Muscle layer of duodenum (tissue), 2 donors: ENCODE measurements around the gene PABPC1L.

Source experiments
- H3K27ac ChIP-seq: one replicate; pipeline ENCODE4 v1.7.0; 2013; ENCODE audit warnings: mild to moderate bottlenecking, low read length
- H3K27me3 ChIP-seq: one replicate; pipeline ENCODE4 v1.7.0; 2013; ENCODE audit warnings: low read depth, mild to moderate bottlenecking, control low read depth, low read length
- H3K36me3 ChIP-seq, 2 donors: one replicate each; pipeline ENCODE4 v1.7.0; 2013; ENCODE audit warnings: low read length in 2 of 2, control low read depth in 1 of 2, mild to moderate bottlenecking in 1 of 2; ENCODE audit not compliant: insufficient read depth in 2 of 2, control insufficient read depth in 1 of 2
- H3K4me1 ChIP-seq, 2 donors: one replicate each; pipeline ENCODE4 v1.7.0; 2013; ENCODE audit warnings: low read length in 2 of 2, mild to moderate bottlenecking in 2 of 2, control low read depth in 1 of 2, moderate library complexity in 1 of 2; ENCODE audit not compliant: insufficient read depth in 2 of 2, control insufficient read depth in 1 of 2
- H3K4me3 ChIP-seq, 2 donors: one replicate each; pipeline ENCODE4 v1.7.0; 2013; ENCODE audit warnings: low read length in 2 of 2, low read depth in 1 of 2, mild to moderate bottlenecking in 1 of 2
- H3K9me3 ChIP-seq, 2 donors: one replicate each; pipeline ENCODE4 v1.7.0; 2013; ENCODE audit warnings: low read length in 2 of 2, control low read depth in 1 of 2, mild to moderate bottlenecking in 1 of 2; ENCODE audit not compliant: control insufficient read depth in 1 of 2
- donor health status: healthy.

PABPC1L gene

DNA sequence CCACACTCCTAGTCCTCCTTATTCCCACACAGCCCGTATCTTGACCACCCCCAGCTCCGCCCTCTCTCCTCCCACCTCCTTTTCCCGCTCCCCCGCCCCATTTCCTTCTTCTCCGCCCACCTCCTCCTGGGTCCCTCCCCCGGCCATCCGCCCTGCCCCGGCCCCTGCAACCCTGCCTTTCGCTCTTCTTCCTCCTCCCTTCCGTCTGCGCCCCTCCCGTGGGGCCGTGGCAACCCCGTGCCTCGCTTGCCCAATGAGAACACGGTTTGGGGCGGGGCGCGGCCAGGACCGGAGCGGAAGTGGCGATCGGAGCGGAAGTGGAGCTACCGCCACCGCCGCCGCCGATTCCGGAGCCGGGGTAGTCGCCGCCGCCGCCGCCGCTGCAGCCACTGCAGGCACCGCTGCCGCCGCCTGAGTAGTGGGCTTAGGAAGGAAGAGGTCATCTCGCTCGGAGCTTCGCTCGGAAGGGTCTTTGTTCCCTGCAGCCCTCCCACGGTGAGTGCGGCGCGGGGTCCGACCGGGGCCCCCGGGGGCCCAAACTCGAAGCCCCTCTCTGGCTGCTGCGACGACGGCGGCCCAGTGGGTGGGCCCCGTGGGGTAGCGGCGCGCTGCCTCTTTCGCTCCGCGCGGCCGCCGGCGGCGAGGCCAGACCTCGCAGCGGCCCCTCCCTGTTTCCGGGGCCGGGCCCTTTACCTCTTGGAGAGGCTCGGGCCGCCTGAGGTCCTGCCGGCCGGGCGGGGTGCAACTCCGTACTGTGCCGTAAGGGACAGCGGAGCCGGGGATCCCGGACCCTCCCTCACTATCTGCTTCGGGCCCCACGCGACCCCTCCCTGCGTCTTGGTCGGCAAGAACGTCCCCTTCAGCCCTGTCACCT is 24.2 kb upstream of the PABPC1L start, which contains the start of gene YWHAB:
YWHAB (plus strand) TSS at position 314 of the 874 bp plus-strand sequence. CDS start 15,829 bp downstream, outside the sequence.
- no peaks in the 10 kb centered on the region for H3K36me3 ChIP-seq
- peak within 1 kb of the TSS; percentile 87 to 96 for H3K4me3 ChIP-seq
- no peaks in the 10 kb centered on the region for H3K27me3 ChIP-seq
- H3K9me3 ChIP-seq = no peaks in the 10 kb centered on the region
- peak within 1 kb of the TSS; percentile 90 for H3K27ac ChIP-seq
- peaks cover 28 to 33% of the 10 kb centered on the region in 2 donors for H3K4me1 ChIP-seq

DNA sequence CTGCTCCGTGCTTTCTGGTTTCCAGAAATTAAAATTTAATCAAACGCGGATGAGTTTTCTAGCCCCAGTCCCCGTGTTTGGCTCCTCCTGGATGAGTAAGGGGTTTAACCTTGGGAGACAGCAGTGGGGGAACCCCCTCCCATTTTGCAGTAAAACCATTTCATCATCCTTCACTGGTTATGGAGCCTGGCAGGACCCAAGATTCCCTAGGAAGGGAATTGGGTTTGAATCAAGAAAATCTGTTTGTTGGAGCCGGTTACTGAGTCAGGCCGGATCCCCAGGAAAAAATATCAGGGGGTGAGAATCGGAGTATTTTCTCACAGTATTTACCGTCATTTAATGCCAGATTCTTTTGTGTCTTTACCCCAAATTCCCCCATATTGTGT is 23.6 kb upstream of the PABPC1L start:
- H3K4me3 ChIP-seq = peak overlapping the region; percentile 87 to 96
- H3K9me3 ChIP-seq = no peaks in the 10 kb centered on the region
- peaks cover 28 to 34% of the 10 kb centered on the region in 2 donors for H3K4me1 ChIP-seq
- peak overlapping the region; percentile 90 for H3K27ac ChIP-seq
- H3K36me3 ChIP-seq = no peaks in the 10 kb centered on the region
- no peaks in the 10 kb centered on the region for H3K27me3 ChIP-seq

DNA sequence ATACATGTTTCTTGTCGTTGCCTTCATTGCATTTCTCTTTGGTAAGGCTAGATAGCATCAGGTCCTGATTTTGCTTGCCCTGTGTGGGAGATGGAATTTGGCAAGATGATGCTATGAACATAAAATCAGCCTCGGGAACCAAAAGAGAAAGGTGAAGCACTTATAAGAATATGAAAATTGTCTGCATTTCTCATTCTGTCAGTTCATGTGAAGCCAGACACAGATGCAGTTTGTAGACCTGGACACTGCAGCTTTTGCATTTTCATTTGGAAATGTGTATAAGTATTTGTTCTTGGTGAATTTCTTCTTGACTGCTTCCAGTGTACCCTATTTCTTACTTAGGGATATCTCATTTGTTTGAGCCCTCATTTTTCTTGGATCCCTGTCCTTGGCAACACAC is 23.0 kb upstream of the PABPC1L start:
- no peaks in the 10 kb centered on the region for H3K9me3 ChIP-seq
- H3K4me1 ChIP-seq = peaks cover 28 to 37% of the 10 kb centered on the region in 2 donors
- peak overlapping the region; percentile 90 for H3K27ac ChIP-seq
- H3K27me3 ChIP-seq = no peaks in the 10 kb centered on the region
- H3K36me3 ChIP-seq = no peaks in the 10 kb centered on the region
- peak overlapping the region; percentile 87 to 96 for H3K4me3 ChIP-seq

DNA sequence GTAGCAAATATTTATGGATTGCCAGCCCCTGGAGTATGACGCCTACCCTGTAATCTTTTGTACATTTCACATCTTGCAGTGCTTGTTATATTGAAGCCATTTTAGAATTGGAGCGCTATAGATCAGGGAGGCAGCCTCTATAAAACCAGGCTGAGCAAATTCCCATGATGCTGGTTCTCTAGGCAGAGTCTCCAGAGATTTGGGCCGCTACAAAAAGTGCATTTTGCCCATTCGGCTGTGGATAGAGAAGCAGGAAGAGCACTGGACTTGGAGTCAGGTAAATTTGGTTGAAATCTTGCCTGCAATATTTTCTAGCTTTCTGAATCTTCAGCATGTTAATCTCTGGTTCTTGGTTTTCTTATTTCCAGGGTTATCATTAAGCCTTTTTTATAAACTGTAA is 22.4 kb upstream of the PABPC1L start:
- Histone ChIP-seq H3K36me3 (no peaks in the 10 kb centered on the region), H3K27ac (no peak overlapping the region), H3K27me3 (no peaks in the 10 kb centered on the region), H3K4me3 (peak overlapping the region; percentile 87 to 96), H3K9me3 (no peaks in the 10 kb centered on the region), H3K4me1 (peaks cover 28 to 37% of the 10 kb centered on the region in 2 donors)

DNA sequence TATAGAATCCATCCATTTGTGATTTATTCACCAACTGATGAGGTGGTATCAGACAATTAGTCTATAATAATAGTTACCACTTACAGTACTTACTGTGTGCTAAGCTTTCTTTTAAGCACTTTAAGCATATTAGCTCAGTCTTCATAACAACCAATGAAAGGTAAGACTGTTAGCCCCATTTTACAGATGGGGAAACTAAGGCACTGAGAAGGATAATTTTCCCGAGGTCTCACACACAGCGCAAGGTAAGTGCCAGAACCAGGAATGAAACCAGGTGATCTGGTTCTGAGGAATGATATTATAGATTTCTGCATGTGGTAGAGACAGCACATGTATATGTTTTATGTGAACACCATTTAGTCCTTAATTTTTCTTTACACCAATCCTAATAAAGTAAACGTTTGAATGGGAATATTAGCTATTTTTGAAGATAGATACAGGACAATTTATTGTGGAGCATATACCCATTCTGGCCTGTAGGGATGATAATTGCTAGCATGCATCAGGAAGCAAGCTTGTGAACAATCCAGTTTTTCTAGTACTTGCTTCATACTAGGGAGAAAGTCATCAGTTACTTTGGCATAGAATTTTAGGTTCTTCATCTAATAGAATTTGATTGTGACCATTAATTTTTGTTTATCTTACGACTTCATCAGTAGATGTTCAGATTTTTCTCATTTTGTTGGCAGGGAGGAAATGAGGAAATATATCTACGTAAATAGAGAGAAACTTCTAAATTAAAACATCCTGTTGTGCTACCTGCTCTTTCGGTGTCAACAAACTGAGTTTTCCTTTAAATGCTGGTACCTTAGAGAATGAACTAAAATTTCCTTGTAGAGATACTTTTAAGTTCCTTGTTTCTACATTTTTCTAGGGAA is 21.4 kb upstream of the PABPC1L start:
- H3K27me3 ChIP-seq = no peaks in the 10 kb centered on the region
- no peaks in the 10 kb centered on the region for H3K36me3 ChIP-seq
- H3K4me1 ChIP-seq = peaks cover 28 to 37% of the 10 kb centered on the region in 2 donors
- no peaks in the 10 kb centered on the region for H3K9me3 ChIP-seq
- H3K4me3 ChIP-seq = peak overlapping the region in 1 of 2 donors; percentile 96
- peak overlapping the region; percentile 19 for H3K27ac ChIP-seq

DNA sequence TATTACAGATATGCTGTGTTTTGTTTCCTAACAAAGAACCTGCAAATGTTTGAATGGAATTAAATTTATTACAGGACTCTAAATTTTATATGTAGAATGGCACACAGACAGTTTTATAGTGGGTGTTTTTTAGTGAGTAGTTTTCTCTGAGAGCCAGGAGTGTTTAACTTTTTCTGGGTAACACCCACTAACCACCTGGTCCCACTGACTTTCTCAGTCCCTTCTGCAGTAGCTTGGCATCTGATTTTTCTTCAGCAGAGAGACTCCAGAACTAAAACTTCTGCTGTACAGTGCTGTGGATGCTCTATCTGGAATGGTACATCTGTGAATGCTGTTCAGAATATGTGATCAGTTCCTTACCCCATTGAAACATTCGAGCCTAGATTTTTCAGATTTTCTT is 18.0 kb upstream of the PABPC1L start:
- Histone ChIP-seq H3K36me3 (no peaks in the 10 kb centered on the region), H3K27ac (no peak overlapping the region), H3K9me3 (no peaks in the 10 kb centered on the region), H3K4me3 (no peak overlapping the region), H3K27me3 (no peaks in the 10 kb centered on the region), H3K4me1 (peaks cover 37 to 52% of the 10 kb centered on the region in 2 donors)

DNA sequence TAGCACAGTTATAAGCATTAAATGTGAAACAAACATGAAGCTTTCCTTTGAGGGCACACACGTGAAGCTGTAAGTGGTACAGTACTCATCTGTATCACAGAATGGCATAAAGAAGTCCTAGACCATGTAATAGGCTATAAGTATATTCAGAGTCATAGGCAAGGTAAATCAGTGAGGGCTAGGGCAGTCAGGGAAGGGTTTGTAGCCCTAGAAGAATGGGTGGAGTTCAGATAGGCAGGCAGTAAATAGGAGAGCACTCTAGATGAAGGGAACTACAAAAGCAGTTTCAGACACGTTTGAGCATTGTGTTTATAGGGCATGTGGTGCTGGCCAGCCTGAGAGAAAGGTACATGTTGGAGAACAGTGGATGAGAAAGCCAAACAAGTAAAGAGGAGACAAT is 14.9 kb upstream of the PABPC1L start:
- Histone ChIP-seq H3K4me3 (no peak overlapping the region), H3K36me3 (peaks cover 0 to 2% of the 10 kb centered on the region in 2 donors), H3K27ac (no peak overlapping the region), H3K9me3 (no peaks in the 10 kb centered on the region), H3K4me1 (peaks cover 13 to 30% of the 10 kb centered on the region in 2 donors), H3K27me3 (no peaks in the 10 kb centered on the region)

DNA sequence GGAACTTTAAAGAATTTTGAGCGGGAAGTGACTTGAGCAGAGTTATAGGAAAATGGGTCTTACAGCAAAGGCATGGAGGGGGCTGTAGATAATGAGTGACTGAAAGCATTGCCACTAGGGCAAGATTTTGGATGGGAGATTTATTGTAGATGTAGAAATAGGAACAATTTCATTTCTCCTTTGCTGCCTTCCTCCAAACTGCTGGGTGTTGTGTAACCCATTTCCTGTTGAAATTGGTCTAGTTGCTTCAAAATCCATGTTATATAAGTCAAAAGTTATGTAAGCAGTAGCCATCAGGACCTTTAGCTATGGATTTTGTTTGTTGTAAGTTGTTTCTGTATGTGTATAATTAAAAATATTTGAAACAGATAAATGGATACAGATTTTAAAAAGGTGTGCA is 13.3 kb upstream of the PABPC1L start:
- H3K36me3 ChIP-seq = peaks cover 5 to 9% of the 10 kb centered on the region in 2 donors
- no peaks in the 10 kb centered on the region for H3K9me3 ChIP-seq
- H3K27me3 ChIP-seq = no peaks in the 10 kb centered on the region
- peaks cover 13 to 32% of the 10 kb centered on the region in 2 donors for H3K4me1 ChIP-seq
- H3K4me3 ChIP-seq = no peak overlapping the region
- H3K27ac ChIP-seq = no peak overlapping the region

DNA sequence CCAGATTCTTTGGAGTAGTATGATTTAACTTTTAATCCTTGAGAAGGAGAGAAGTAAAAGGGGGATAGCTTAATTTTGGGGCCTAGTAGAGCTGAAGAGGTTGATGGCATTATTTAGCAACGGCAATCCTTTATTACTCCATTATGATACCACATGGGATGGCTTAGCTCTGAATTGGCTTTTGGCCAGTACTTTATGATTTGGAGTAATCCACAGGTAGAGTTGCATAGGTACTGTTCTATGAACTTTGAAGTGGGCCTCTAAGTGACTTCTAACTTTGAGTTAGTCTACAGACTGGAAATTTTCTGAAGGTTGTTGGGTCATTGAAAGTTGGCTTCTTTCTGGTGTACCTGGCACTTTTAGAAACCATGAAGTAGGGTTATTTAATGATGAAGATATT is 12.7 kb upstream of the PABPC1L start:
- H3K27me3 ChIP-seq = no peaks in the 10 kb centered on the region
- H3K9me3 ChIP-seq = no peaks in the 10 kb centered on the region
- no peak overlapping the region for H3K27ac ChIP-seq
- H3K4me3 ChIP-seq = no peak overlapping the region
- H3K4me1 ChIP-seq = peaks cover 13 to 33% of the 10 kb centered on the region in 2 donors
- peaks cover 10 to 14% of the 10 kb centered on the region in 2 donors for H3K36me3 ChIP-seq

DNA sequence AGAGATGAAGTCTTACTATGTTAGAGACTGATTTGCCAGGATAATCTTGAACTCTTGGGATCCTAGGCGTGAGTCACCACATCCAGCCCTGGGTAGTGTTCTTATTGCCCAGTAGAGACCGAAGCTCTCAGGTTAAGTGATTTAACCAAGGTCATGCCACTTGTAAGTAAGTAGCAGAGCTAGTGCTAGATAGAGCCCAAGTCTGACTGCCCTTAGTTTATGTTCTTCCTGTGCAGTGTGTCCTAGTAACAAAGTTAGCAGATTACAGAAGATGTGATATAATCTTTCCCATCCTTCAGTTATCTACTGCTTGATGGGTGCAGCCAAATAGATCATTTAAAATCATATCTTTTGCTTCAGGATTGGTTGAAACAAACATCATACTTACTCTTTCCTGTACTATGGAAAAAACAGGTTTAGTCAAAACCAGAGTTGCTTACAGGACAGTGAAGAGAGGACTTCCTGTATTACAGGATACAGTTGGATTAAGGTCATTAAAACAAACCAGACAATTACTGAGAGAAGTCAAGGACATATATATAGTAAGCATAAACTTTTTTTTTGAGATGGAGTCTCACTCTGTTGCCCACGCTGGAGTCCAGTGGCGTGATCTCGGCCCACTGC is 9.5 kb upstream of the PABPC1L start:
- Histone ChIP-seq H3K27ac (no peak overlapping the region), H3K36me3 (peaks cover 42 to 44% of the 10 kb centered on the region in 2 donors), H3K9me3 (no peaks in the 10 kb centered on the region), H3K27me3 (no peaks in the 10 kb centered on the region), H3K4me1 (peaks cover 7 to 28% of the 10 kb centered on the region in 2 donors), H3K4me3 (no peak overlapping the region)

DNA sequence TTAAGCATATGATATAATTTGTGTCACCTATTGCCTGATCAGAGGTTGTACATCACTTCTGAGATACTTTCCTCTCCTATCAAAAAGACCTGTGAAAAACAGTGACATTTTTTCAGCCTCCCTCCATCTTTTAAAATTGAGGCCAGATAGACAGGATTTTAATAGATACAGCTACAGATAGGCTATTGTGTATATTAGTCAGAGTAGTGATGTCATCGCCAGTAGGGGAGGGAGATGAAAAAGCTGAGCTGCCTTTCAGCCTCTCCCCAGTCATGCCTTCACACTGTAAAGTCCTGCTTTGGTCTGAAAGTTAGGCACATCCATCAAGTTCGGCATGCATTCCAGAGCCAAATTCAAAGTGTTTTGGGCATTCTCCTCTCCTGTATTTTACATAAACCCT is 7.9 kb upstream of the PABPC1L start:
- Histone ChIP-seq H3K27ac (no peak overlapping the region), H3K27me3 (no peaks in the 10 kb centered on the region), H3K4me1 (peaks cover 0 to 12% of the 10 kb centered on the region in 2 donors), H3K9me3 (no peaks in the 10 kb centered on the region), H3K36me3 (peaks cover 54 to 58% of the 10 kb centered on the region in 2 donors), H3K4me3 (no peak overlapping the region)
